Neural progenitor cell (in vitro differentiated cells): Measurements from ENCODE around the gene INHBB. TPM values are rescaled to one million over a fixed set of nuclear protein-coding genes. Genes with fewer than 3 reads are reported as not detected.

Source experiments
- DNase-seq: peaks from one replicate; pipeline ENCODE4 v3.0.0-alpha.2; 2016; ENCODE audit warnings: low spot score
- H2AFZ ChIP-seq: fragments of 200-600 bp; sonication (generic); replicated peaks from 2 replicates; pipeline ENCODE4 v1.6.1; 2016; ENCODE audit warnings: antibody characterized with exemption
- H3F3A ChIP-seq: fragments of 200-600 bp; sonication (generic); 2 replicates; pipeline ENCODE4 v1.6.1; 2016; ENCODE audit warnings: antibody characterized with exemption, low read depth
- H3K27ac ChIP-seq: fragments of 200-600 bp; sonication (generic); 2 replicates; pipeline ENCODE4 v1.5.1; 2016; ENCODE audit warnings: mild to moderate bottlenecking
- H3K27me3 ChIP-seq: fragments of 200-600 bp; sonication (generic); 2 replicates; pipeline ENCODE4 v1.6.1; 2016; ENCODE audit warnings: mild to moderate bottlenecking, moderate library complexity
- H3K36me3 ChIP-seq: fragments of 200-600 bp; sonication (generic); 2 replicates; pipeline ENCODE4 v1.5.1; 2016
- H3K4me1 ChIP-seq: fragments of 200-600 bp; sonication (generic); 2 replicates; pipeline ENCODE4 v1.6.1; 2016; ENCODE audit warnings: mixed run types
- H3K4me2 ChIP-seq: fragments of 200-600 bp; sonication (generic); 2 replicates; pipeline ENCODE4 v1.6.1; 2016
- H3K4me3 ChIP-seq: fragments of 200-600 bp; sonication (generic); 2 replicates; pipeline ENCODE4 v1.5.1; 2016
- H3K79me2 ChIP-seq: fragments of 200-600 bp; sonication (generic); 2 replicates; pipeline ENCODE4 v1.6.1; 2016; ENCODE audit warnings: low read depth
- H3K9ac ChIP-seq: fragments of 200-600 bp; sonication (generic); 2 replicates; pipeline ENCODE4 v1.6.1; 2016
- H3K9me3 ChIP-seq: fragments of 200-600 bp; sonication (generic); 2 replicates; pipeline ENCODE4 v1.5.1; 2016; ENCODE audit warnings: low read depth
- H4K20me1 ChIP-seq: fragments of 200-600 bp; sonication (generic); 2 replicates; pipeline ENCODE4 v1.6.1; 2016; ENCODE audit warnings: low read depth
- H3K27ac Mint-ChIP-seq: 3 replicates; pipeline ENCODE4 v1.8.0; 2021; ENCODE audit warnings: mixed read lengths
- H3K27me3 Mint-ChIP-seq: 2 replicates; pipeline ENCODE4 v1.8.0; 2022; ENCODE audit warnings: low read depth, mild to moderate bottlenecking, inconsistent platforms, moderate library complexity, mixed read lengths; ENCODE audit not compliant: insufficient read depth
- H3K36me3 Mint-ChIP-seq: 3 replicates; pipeline ENCODE4 v1.8.0; 2021; ENCODE audit warnings: mixed read lengths
- H3K4me1 Mint-ChIP-seq: 3 replicates; pipeline ENCODE4 v1.8.0; 2021; ENCODE audit warnings: mixed read lengths
- H3K4me3 Mint-ChIP-seq: 3 replicates; pipeline ENCODE4 v1.8.0; 2021; ENCODE audit warnings: mild to moderate bottlenecking, moderate library complexity, mixed read lengths
- H3K9me3 Mint-ChIP-seq: 3 replicates; pipeline ENCODE4 v1.8.0; 2020; ENCODE audit warnings: mixed read lengths
- EZH2 ChIP-seq: fragments of 200-600 bp; sonication (generic); IDR thresholded peaks from 2 replicates; pipeline ENCODE4 v1.6.1; 2017; ENCODE audit warnings: antibody characterized with exemption, mild to moderate bottlenecking, moderate library complexity
- EZH2phosphoT487 ChIP-seq: fragments of 200-600 bp; sonication (generic); IDR thresholded peaks from 2 replicates; pipeline ENCODE4 v1.6.1; 2017; ENCODE audit warnings: antibody characterized with exemption
- total RNA-seq: library from RNA; depleted of rRNA; stranded (reverse); fragments of >200 nt; gene quantifications from 2 replicates; pipeline ENCODE4 v1.2.3, GENCODE V29; 2015; ENCODE audit warnings: low replicate concordance
- TF ChIP-seq, protein P1 (sequence below): fragments of 200-600 bp; sonication (generic); IDR thresholded peaks from 2 replicates; pipeline ENCODE4 v1.5.1; 2017; ENCODE audit warnings: antibody characterized with exemption, mild to moderate bottlenecking

The INHBB gene
- total RNA-seq, 1 donor from 2014 or later, result not detected

DNA sequence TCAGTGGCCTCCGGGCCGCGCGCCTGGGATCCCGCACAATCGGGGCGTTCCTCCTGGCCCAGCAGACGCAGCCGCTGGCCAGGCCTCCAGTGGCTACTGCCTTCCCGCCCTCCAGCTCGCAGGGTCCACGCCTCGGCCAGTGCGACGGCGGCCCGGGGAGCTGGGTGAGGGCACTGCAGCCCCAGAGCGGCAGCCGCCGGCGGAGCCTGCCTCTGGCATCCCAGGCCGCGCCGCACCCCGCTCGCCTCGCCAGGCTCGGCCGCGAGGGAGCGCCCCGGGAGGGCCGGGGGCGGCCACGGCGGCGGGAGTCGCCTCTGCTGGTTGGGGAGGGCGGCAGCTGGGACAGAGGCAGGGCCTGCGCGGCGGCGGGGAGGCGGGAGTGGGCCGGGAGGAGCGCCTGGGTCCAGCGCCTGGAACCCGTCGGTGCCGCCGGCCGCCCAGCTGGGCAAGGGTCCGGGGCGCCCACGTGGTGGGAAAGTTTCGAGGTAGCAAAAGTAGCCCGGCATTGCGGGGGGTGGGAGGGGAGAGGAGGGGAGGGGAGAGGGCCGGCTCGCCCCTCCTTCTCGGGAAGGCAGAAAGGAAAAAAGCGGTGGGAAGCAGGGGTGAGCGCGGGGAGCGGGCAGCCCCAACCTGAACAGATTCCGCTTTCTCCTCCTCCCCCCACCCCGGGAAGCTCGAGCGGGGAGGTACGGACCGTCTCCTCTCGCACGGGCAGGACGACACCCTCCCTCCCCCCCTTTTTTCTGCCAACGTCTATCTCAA lies 1.5 kb upstream of the INHBB start:
- H3F3A ChIP-seq, result peaks cover 26% of the 10 kb centered on the region
- no peaks in the 10 kb centered on the region for H3K36me3 ChIP-seq
- H3K9me3 ChIP-seq, result no peaks in the 10 kb centered on the region
- peak overlapping the region; percentile 45 for H3K4me3 ChIP-seq
- H3K27ac ChIP-seq, result no peak overlapping the region
- H3K4me1 ChIP-seq, result peaks cover 20% of the 10 kb centered on the region
- peaks cover 53% of the 10 kb centered on the region for H4K20me1 ChIP-seq
- Mint-ChIP-seq H3K4me3 (no peak overlapping the region), H3K27ac (no peak overlapping the region), H3K27me3 (peaks cover 50% of the 10 kb centered on the region), H3K4me1 (peaks cover 28% of the 10 kb centered on the region), H3K9me3 (no peaks in the 10 kb centered on the region), H3K36me3 (no peaks in the 10 kb centered on the region)
- H3K4me2 ChIP-seq, result peak overlapping the region; percentile 88
- H3K9ac ChIP-seq, result no peak overlapping the region
- DNase-seq, result peak; percentile 64
- peaks cover 99% of the 10 kb centered on the region for H3K27me3 ChIP-seq
- no peak overlapping the region for H2AFZ ChIP-seq
- H3K79me2 ChIP-seq, result no peaks in the 10 kb centered on the region
- TF ChIP-seq, protein P1, sequence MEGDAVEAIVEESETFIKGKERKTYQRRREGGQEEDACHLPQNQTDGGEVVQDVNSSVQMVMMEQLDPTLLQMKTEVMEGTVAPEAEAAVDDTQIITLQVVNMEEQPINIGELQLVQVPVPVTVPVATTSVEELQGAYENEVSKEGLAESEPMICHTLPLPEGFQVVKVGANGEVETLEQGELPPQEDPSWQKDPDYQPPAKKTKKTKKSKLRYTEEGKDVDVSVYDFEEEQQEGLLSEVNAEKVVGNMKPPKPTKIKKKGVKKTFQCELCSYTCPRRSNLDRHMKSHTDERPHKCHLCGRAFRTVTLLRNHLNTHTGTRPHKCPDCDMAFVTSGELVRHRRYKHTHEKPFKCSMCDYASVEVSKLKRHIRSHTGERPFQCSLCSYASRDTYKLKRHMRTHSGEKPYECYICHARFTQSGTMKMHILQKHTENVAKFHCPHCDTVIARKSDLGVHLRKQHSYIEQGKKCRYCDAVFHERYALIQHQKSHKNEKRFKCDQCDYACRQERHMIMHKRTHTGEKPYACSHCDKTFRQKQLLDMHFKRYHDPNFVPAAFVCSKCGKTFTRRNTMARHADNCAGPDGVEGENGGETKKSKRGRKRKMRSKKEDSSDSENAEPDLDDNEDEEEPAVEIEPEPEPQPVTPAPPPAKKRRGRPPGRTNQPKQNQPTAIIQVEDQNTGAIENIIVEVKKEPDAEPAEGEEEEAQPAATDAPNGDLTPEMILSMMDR, result peak; percentile 4
- peak; percentile 81 for TF ChIP-seq EZH2phosphoT487
- peak; percentile 76 for TF ChIP-seq EZH2

DNA sequence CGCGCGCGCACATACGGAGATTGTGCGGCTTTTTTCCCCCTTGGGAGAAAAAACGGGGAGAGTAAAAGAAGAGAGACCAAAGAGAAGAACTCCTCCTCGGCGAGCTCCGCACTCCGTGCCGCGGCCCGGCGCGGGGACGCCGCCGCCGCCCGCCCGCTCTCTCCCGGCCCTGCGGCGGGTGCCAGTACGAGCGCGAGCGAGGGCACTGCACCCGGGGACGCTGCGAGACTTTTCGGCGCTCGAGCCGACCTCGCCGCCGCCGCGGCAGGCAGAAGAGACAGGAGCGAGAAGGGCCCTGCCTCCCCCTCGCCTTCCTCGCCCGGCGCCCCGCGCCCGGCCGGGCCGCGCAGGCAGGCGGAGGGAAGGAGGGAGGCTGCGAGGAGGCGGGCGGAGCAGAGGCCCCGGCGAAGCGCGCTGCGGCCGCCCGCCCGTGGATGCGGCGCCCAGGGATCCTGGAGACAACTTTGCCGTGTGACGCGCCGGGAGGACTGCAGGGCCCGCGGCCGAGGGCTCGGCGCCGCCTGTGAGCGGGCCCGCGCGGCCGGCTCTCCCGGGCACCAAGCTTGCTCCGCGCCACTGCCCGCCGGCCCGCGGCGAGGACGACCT lies 857 bp upstream of the INHBB start:
- H3K4me3 ChIP-seq, result peak overlapping the region; percentile 45
- no peak overlapping the region for H2AFZ ChIP-seq
- H3K36me3 Mint-ChIP-seq, result no peaks in the 10 kb centered on the region
- peaks cover 20% of the 10 kb centered on the region for H3K4me1 ChIP-seq
- H3F3A ChIP-seq, result peaks cover 26% of the 10 kb centered on the region
- no peaks in the 10 kb centered on the region for H3K36me3 ChIP-seq
- TF ChIP-seq, protein P1, result no peak
- TF ChIP-seq EZH2phosphoT487 (peak; percentile 77), EZH2 (peak; percentile 98)
- no peak overlapping the region for H3K9ac ChIP-seq
- H3K79me2 ChIP-seq, result no peaks in the 10 kb centered on the region
- no peaks in the 10 kb centered on the region for H3K9me3 ChIP-seq
- H4K20me1 ChIP-seq, result peaks cover 60% of the 10 kb centered on the region
- H3K27ac ChIP-seq, result no peak overlapping the region
- H3K4me3 Mint-ChIP-seq, result no peak overlapping the region
- no peak overlapping the region for H3K27ac Mint-ChIP-seq
- H3K9me3 Mint-ChIP-seq, result no peaks in the 10 kb centered on the region
- peaks cover 31% of the 10 kb centered on the region for H3K4me1 Mint-ChIP-seq
- peak overlapping the region; percentile 88 for H3K4me2 ChIP-seq
- peaks cover 99% of the 10 kb centered on the region for H3K27me3 ChIP-seq
- peak; percentile 63 for DNase-seq
- H3K27me3 Mint-ChIP-seq, result peaks cover 57% of the 10 kb centered on the region

DNA sequence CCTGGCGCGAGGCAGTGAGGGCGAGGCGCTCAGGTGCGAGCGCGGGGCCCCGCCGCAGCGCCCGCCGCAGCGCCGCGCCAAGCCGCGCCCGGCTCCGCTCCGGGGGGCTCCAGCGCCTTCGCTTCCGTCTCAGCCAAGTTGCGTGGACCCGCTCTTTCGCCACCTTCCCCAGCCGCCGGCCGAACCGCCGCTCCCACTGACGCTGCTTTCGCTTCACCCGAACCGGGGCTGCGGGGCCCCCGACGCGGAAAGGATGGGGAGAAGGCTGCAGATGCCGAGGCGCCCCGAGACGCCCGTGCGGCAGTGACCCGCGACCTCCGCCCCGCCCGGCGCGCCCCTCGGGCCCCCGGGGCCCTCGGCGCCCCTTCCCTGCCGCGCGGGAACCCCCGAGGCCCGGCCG lies 328 bp upstream of the INHBB start:
- Histone ChIP-seq H3K4me1 (peaks cover 20% of the 10 kb centered on the region), H3K9me3 (no peaks in the 10 kb centered on the region), H3K4me3 (peak overlapping the region; percentile 45), H3F3A (peaks cover 26% of the 10 kb centered on the region), H3K79me2 (no peaks in the 10 kb centered on the region), H3K4me2 (peak overlapping the region; percentile 88), H3K27ac (no peak overlapping the region), H3K9ac (no peak overlapping the region), H3K27me3 (peaks cover 99% of the 10 kb centered on the region), H3K36me3 (no peaks in the 10 kb centered on the region), H4K20me1 (peaks cover 62% of the 10 kb centered on the region), H2AFZ (no peak overlapping the region)
- H3K27ac Mint-ChIP-seq, result no peak overlapping the region
- no peak for TF ChIP-seq EZH2phosphoT487
- TF ChIP-seq, protein P1, result no peak
- no peak for TF ChIP-seq EZH2
- peak; percentile 21 for DNase-seq
- no peaks in the 10 kb centered on the region for H3K9me3 Mint-ChIP-seq
- H3K4me3 Mint-ChIP-seq, result no peak overlapping the region
- no peaks in the 10 kb centered on the region for H3K36me3 Mint-ChIP-seq
- peaks cover 60% of the 10 kb centered on the region for H3K27me3 Mint-ChIP-seq
- peaks cover 32% of the 10 kb centered on the region for H3K4me1 Mint-ChIP-seq
